ENCODE measurements around the gene SLC22A1. TPM values are rescaled to one million over a fixed set of nuclear protein-coding genes. Genes with fewer than 3 reads are reported as not detected.
"Not testable (repeated sequence)": the region's sequence is repeated elsewhere in the genome, so short reads cannot be mapped to it uniquely, and the experiment has no call there.

The SLC22A1 gene
- total RNA-seq, 1 donor from 2014 or later = 2.4 TPM

GRCh38 chr6:160122744-160123143, 1.1 kb downstream of the SLC22A1 start:
- no peaks in the 10 kb centered on the region for H3K27me3 Mint-ChIP-seq
- no peak overlapping the region for H3K4me3 Mint-ChIP-seq (ENCODE audit: low read depth)
- peaks cover 15% of the 10 kb centered on the region for H3K36me3 Mint-ChIP-seq (ENCODE audit: insufficient read depth)
- H3K4me1 Mint-ChIP-seq (ENCODE audit: low read depth) = peaks cover 8% of the 10 kb centered on the region
- no peaks in the 10 kb centered on the region for H3K9me3 Mint-ChIP-seq (ENCODE audit: low read depth)
- H3K27ac Mint-ChIP-seq = no peak overlapping the region
- TF ChIP-seq CTCF (IDR thresholded peaks at IDR 0.05; ENCODE audit: unreplicated experiment) = no peak
- no peak for DNase-seq (ENCODE audit: low spot score, unreplicated experiment)

GRCh38 chr6:160124007-160124406, 2.4 kb downstream of the SLC22A1 start:
- Mint-ChIP-seq H3K4me3 (ENCODE audit: low read depth) (no peak overlapping the region), H3K36me3 (ENCODE audit: insufficient read depth) (peaks cover 12% of the 10 kb centered on the region)
- TF ChIP-seq CTCF (IDR thresholded peaks at IDR 0.05; ENCODE audit: unreplicated experiment) = no peak

GRCh38 chr6:160124605-160125004, 3.0 kb downstream of the SLC22A1 start:
- H3K27ac Mint-ChIP-seq = no peak overlapping the region
- H3K36me3 Mint-ChIP-seq (ENCODE audit: insufficient read depth) = peaks cover 11% of the 10 kb centered on the region
- no peaks in the 10 kb centered on the region for H3K27me3 Mint-ChIP-seq
- peaks cover 8% of the 10 kb centered on the region for H3K4me1 Mint-ChIP-seq (ENCODE audit: low read depth)
- DNase-seq (ENCODE audit: low spot score, unreplicated experiment) = no peak
- no peaks in the 10 kb centered on the region for H3K9me3 Mint-ChIP-seq (ENCODE audit: low read depth)
- TF ChIP-seq CTCF (IDR thresholded peaks at IDR 0.05; ENCODE audit: unreplicated experiment) = no peak
- no peak overlapping the region for H3K4me3 Mint-ChIP-seq (ENCODE audit: low read depth)

More at GRCh38 chr6:160124007-160124406, 2.4 kb downstream of the SLC22A1 start:
- H3K27ac Mint-ChIP-seq = no peak overlapping the region
- no peaks in the 10 kb centered on the region for H3K9me3 Mint-ChIP-seq (ENCODE audit: low read depth)
- no peaks in the 10 kb centered on the region for H3K27me3 Mint-ChIP-seq
- peaks cover 8% of the 10 kb centered on the region for H3K4me1 Mint-ChIP-seq (ENCODE audit: low read depth)
- DNase-seq (ENCODE audit: low spot score, unreplicated experiment) = no peak

- not testable (repeated sequence) for H3K27ac Mint-ChIP-seq; H3K4me3 Mint-ChIP-seq (ENCODE audit: low read depth); H3K27me3 Mint-ChIP-seq; H3K9me3 Mint-ChIP-seq (ENCODE audit: low read depth); DNase-seq (ENCODE audit: low spot score, unreplicated experiment); H3K4me1 Mint-ChIP-seq (ENCODE audit: low read depth)
- peaks cover 11% of the 10 kb centered on the region for H3K36me3 Mint-ChIP-seq (ENCODE audit: insufficient read depth)
Measured at GRCh38 chr6:160125105-160125504, 3.5 kb downstream of the SLC22A1 start.

GRCh38 chr6:160127270-160128124, 5.9 kb downstream of the SLC22A1 start:
- Mint-ChIP-seq H3K36me3 (ENCODE audit: insufficient read depth) (peaks cover 17% of the 10 kb centered on the region), H3K27me3 (no peaks in the 10 kb centered on the region), H3K9me3 (ENCODE audit: low read depth) (no peaks in the 10 kb centered on the region), H3K4me1 (ENCODE audit: low read depth) (no peaks in the 10 kb centered on the region), H3K4me3 (ENCODE audit: low read depth) (no peak overlapping the region), H3K27ac (no peak overlapping the region)
- no peak for DNase-seq (ENCODE audit: low spot score, unreplicated experiment)
- TF ChIP-seq CTCF (IDR thresholded peaks at IDR 0.05; ENCODE audit: unreplicated experiment) = no peak
